Esophagus squamous epithelium (tissue), 4 donors: ENCODE measurements around the gene WT1.

Experiments used
- CTCF ChIP-seq, 6 experiments: fragments of 450-650 bp in 4 of 6; fragments of 200-600 bp in 2 of 6; sonication (generic) in 2 of 6; IDR thresholded peaks; one replicate each; pipeline ENCODE4 v1.5.1; 2016 to 2019; ENCODE audit warnings: antibody characterized with exemption in 6 of 6, mild to moderate bottlenecking in 4 of 6, moderate library complexity in 4 of 6
- POLR2A ChIP-seq, 4 donors: fragments of 450-650 bp; IDR thresholded peaks; one replicate each; pipeline ENCODE4 v1.6.1; 2017; ENCODE audit warnings: antibody characterized with exemption in 4 of 4, mild to moderate bottlenecking in 4 of 4, moderate library complexity in 3 of 4

- TF ChIP-seq POLR2A (IDR thresholded peaks at IDR 0.05) (no peak), CTCF (IDR thresholded peaks at IDR 0.05) (no peak)
Observed at GRCh38 chr11:32421992-32422391, 13.3 kb downstream of the WT1 start.
